Fibroblast of skin of left biceps (primary cell): ENCODE results near the gene LGALS3BP.
"Not testable (repeated sequence)": the region's sequence is repeated elsewhere in the genome, so short reads cannot be mapped to it uniquely, and the experiment has no call there.

Source experiments
- DNase-seq, 2 experiments: peaks; one replicate each; pipeline ENCODE4 v3.0.0-alpha.2; 2013; ENCODE audit warnings: low read depth in 2 of 2

The LGALS3BP gene

DNA sequence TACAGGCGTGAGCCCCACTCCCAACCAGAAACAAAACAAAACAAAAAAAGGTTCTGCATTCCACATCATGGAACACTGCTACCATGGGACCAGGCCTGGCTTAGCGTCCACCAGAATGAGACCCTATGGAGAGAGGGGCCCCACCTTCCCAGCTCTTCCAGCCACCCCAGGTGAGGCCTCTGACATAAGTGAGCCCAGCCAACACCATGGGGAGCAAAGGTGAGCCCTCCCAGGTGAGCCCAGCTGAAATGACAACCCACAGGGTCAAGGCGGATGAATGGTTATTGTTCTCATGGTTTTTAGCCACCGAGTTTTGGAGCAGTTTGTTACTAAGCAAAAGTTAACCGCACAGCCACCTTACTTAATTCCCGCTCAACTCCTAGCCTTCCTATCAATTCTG lies 16.3 kb downstream of the LGALS3BP start:
- DNase-seq, result no peak

DNA sequence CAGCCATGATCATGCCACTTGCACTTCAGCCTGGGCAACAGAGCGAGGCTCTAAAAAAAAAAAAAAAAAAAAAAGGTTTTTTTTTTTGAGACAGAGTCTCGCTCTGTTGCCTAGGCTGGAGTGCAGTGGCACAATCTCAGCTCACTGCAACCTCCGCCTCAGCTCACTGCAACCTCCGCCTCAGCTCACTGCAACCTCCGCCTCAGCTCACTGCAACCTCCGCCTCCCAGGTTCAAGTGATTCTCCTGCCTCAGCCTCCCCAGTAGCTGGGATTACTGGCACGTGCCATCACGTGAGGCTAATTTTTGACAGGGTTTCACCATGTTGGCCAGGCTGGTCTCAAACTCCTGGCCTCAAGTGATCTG lies 16.8 kb downstream of the LGALS3BP start:
- DNase-seq, result not testable (repeated sequence)

DNA sequence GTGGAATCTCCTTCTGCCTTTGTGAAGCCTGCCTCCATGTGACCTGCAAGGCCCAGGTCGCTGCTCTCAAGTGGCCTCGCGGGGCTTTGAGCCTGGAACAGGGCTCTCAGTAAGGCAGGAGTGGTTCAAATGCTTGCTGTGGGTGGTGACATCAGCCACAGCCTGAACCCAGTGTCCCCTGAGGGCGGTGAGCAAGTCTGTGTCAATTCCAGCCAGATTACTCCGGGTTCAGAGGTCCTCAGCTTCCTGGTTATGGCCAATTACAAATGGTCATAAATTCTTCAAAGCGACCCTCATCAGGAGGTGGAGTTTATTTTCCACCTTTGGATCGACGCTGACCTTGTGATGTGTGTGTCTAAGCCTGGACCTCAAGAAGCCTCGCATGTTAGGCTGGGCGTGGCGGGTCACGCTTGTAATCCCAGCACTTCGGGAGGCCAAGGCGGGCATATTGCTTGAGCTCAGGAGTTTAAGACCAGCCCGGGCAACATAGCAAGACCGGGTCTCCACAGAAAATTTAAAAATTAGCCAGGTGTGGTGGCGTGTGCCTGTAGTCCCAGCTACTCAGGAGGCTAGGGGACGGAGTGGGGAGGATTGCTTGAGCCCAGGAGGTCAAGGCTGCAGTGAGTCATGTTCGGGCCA lies 17.3 kb downstream of the LGALS3BP start:
- DNase-seq, result no peak

DNA sequence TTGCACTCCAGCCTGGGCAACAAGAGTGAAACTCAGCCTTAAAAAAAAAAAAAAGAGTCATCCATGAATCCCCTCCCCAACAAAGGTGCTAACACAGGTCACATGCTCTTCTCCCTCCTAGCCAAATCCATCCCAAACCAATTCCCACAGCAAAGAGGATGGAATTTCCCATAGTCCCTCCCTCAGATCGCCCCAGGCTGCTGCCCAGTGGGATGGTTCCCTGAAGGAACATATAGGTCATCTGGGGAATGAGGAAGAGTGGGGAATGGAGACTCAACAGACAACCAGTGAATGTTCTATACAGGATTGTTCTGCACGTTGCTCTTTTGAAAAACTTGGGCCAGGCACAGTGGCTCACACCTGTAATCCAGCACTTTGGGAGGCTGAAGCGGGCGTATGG lies 18.2 kb downstream of the LGALS3BP start:
- no peak for DNase-seq

DNA sequence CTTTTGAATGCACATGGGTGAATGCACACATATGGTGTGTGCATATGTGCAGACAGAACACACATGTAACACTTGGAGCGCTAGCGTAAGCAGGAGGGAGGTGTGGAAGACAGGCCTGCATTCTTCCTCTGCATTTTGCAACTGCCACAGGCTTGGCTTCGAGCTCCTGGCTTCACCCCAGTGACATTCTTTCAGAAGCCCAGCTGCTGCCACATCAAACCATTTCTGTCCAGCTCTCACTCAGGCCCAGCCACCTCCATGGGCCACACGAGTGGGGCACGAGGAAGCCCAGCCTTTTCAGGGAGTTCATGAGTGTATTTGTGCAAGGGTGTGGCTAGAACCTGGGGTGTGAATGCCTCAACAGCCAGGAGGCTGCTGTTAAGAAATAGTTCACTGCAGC lies 18.8 kb downstream of the LGALS3BP start:
- no peak for DNase-seq

DNA sequence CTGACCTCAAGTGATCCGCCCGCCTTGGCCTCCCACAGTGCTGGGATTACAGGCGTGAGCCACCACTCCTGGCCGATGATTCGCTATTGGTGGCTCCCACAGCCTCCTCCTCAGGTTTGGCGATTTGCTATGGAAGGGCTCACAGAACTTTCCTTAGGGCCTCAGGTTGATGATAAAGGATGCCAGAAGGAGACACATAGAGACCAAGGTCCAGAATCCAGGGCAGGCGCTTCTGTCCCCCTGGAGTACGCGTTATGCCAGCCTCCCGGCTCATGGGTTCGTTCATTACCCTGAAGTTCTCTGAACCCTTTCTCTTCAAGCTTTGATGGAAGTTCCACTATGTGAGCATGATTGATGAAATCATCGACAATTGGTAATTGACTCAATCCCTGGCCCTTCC lies 19.9 kb downstream of the LGALS3BP start:
- DNase-seq, result no peak

DNA sequence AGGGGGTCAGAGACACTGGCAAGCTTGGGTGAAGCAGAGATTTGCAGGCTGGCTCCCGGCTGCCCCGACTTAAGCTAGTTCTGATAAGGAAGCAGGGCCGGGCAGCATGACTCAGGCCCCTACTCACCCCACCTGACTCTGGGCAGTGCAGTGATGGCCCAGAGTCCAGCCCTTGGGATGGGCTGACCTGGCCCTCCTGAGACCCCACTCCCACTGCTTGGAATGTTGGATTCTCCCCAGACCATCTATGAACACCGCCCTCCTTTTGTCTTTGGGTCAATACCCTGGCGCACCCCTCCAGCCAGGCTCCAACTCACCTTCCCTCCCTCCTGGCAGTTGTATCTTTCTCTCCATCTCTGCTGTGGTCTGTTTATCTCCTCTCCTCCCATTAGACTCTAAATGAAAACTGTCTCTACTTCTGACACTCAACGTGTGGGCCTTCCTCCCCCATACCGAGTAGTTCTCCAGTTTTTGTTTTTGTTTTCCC lies 21.0 kb downstream of the LGALS3BP start:
- DNase-seq, result no peak

DNA sequence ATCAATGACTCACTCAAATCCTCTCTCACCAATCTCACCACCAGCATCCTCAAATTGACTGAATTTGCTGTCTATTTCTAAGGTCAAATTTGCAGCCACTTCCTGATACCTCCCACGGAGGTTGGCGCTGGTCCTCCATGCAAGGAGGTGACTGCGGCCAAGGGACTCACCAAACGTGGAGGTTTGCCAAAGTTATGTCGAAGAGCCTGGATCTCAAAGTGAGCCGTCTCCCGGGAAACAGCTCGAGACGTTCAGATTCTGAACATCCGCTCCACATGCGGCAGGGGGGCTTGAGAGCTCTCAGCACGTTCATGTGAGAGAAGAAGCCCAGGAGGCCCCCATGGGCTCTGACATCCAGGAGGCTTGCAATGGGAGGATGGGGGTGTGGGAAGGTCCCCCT lies 22.6 kb downstream of the LGALS3BP start:
- peak; percentile 38 to 46 for DNase-seq

DNA sequence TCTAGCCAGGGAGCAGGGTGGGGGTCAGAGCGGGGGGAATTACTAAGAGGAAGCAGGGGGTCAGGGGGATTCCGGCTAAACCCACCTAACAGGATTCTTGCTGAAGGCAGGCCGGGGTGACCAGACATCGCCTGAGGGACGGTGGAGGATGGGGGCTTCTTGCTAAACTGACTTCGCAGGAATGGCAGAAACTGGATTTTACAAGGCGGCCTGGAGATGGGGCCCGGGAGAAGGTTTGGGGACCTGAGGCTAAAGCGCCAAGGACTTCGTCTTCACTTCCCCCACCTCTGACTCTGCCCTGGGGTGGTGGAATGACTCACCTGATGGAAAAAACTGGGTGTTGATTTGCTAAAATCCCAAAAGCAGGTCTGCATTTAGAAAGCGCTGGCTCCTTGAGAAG lies 23.5 kb downstream of the LGALS3BP start:
- no peak for DNase-seq

DNA sequence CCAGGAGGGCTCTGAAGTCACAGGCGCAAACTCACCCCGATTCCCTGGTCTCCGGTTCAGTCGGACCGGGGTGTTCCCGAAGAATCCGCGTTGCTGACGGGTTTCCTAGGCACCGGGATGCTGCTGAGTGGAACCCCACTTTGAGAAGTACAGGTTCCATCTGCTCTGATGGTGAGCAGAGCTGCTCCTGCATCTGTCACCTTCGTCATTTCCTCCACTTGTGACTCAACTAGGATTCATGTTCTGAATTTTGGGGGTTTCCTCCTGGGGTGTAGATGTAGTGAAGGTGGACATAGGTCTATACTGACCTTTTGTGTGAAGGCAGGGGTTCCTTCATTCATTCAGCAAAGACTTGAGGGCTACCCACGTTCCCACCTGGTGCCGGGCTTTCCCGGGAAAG lies 25.0 kb downstream of the LGALS3BP start:
- DNase-seq, result no peak

DNA sequence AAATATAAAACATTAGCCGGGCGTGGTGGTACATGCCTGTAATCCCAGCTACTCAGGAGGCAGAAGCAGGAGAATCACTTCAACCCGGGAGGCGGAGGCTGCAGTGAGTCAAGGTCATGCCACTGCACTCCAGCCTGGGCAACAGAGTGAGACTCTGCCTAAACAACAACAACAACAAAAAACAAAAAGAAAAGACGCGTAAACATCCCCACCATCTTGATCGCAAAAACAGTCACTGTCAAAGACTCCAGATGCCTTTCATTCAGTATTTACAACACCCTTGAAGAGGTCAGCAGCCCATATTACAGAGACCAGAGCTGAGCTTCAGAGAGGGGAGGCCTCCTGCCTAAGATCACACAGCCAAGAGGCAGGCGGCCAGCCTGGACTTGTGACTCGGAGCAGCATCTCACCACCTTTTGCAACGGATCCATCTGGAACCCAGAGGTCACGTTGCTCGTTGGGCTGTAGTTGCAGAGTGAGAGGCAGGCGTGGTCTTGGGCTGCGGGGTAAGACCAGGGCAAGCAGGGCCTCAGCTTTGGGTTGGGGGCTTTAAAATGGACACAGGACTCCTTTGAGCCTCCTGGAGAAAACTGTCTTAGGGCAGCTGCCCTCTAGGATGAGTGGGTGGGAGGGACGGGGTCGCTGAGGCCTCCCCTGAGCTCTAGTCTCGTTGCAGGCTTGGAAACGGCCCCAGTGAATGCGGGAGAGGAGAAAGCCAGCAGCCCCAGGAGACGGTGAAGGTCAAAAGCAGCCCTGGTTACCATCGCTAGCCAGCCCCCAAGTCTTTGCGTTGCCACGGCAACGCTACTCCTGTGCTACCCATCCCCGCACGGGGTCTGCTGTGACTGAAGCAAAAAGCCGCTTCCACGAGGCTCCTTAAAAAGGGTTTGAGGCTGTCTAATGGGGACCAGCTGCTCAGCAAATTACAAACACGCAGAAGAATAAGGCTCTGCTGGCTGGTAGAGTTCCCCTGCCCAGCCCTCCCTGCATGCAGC lies 26.1 kb downstream of the LGALS3BP start:
- no peak for DNase-seq

DNA sequence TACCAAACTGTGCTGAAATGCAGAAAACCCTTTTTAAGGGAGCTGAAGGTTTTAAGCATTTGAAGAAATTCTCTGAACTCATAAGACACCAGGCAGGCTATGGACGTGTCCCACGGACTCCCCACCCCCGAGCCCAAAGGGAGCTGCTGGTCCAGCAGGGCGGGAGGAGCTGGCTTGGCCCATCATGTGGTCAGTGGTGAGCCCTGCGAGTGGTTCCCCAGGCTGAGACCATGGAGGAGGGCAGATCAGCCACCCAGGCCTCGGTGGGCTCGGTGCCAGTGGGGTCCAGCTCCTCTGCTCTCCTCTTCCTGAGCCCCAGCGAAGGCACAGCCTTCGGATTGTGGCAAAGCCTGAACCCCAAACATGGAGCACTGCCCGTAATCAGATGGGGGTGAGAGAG lies 27.0 kb downstream of the LGALS3BP start:
- no peak for DNase-seq

DNA sequence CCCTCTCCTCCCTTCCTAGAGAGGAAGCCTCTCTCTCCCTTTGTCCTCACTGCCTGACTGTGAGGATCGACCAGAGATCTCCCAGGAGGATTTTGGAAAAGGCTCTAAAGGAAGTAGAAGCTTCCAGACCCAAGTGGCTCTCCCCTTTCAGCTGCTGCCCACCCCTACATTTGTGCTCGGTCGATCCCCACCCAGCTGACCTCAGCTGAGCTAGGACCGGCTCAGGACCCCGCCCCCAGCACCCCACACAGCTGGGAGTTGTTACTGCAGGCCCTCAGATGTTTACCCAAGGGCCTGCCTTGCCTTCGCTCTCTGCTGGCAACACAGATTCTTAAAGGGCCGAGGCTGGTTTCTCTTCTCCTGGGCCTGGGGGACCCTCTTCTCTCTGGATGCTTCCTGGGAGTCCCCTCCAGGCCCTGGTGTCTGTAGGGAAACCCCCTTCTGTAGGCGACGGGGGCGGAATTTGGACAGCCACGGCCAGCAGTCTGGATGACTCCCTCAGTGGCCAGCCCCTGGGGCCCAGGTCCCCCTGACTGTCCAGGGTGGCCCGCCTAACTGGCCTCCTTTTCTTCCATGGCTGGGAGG lies 27.7 kb downstream of the LGALS3BP start:
- no peak for DNase-seq

DNA sequence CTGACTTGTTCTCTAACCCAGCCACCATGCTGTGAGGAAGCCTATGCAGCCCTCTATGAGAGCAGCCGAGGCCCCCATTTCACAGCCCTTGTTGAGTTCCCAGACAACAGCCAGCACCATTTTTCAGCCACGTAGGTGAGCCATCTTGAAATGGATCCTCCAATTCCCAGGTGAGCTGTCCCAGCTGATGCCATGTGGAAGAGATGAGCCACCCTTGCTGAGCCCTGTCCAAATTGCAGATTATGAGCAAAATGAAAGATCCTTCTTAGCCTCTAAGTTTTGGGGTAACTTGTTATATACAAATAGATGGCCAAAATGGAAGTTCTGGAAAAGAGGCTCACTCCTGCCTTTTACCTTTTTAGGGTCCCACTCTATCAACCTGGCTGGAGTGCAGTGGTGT lies 28.9 kb downstream of the LGALS3BP start:
- DNase-seq, result no peak

DNA sequence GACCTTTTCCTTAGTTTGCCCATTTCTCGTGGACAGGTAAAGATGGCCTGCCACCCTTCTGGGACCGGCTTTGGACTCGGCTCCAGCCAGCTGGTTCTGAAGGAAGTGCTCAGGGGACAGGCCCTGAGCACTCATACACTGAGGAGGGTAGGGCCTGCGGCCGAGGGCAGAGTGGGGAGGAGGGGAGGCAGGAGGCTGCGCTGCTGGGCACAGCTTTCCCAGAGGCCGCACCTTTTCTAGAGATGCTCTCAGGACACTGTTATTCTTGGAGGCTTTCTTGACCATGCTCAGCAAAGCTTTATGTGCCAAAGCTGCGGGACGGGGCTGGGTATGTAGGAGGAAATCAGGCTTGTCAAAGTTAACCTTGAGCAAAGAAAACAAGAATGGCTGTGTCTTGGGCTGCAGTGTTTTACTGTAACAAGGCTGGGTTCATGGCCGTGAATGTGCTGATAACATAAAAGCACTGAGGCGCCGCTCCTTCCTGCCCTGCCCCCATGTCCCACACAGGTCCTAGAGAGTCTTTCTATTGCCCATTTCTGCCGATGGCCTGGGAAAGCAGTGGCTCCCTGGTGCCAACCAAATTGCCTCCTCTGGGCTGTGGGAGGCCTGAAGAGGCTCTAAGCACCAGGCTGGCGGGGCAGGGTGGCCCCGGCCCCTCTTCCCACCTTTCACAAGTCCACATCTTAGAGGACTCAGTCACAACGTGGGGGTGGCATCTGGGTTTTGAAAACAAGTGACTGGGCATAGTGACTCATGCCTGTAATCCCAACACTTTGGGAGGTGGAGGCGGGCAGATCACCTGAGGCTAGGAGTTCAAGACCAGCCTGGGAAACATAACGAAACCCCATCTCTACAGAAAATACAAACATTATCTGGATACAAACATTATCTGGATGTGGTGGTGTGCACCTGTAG lies 32.2 kb downstream of the LGALS3BP start:
- no peak for DNase-seq

DNA sequence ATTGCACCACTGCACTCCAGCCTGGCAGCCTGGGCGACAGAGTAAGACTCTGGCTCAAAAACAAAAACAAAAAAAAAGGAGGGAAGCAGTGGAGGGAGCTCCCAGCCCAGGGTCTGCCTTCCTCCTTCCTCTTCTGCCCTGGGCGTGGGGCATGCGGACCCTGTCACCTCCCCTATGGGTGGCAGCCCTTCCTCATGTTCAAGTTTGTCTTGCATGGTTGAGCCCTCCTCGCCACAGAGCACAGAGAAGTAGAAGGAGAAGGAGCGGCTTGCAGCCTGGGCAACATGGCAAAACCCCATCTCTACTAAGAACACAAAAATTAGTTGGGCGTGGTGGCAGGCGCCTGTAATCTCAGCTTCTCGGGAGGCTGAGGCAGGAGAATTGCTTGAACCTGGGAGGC lies 33.1 kb downstream of the LGALS3BP start:
- no peak for DNase-seq

DNA sequence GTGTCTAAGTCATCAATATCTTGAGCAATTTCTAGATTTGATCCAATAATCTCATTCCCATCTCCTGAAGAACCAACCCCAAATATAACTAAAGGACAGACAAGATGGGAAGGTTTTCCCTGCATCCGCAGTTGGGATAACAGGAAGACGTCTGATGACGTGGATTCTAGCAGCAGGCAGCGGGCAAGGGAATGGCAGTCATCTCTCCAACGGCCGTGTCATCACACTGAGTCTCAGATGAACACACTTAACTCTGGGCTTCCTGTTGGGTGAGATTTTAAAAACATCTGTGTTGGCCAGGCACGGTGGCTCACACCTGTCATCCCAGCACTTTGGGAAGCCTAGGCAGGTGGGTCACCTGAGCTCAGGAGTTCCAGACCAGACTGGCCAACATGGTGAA lies 33.6 kb downstream of the LGALS3BP start:
- DNase-seq, result no peak

DNA sequence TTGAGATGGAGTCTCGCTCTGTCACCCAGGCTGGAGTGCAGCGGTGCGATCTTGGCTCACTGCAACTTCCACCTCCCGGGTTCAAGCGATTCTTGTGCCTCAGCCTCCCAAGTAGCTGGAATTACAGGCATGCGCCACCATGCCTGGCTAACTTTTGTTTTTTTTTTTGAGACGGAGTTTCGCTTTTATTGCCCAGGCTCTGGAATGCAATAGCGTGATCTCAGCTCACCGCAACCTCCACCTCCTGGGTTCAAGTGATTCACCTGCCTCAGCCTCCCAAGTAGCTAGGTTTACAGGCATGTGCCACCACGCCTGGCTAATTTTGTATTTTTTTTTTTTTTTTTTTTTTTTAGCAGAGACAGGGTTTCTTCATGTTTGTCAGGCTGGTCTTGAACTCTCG lies 34.3 kb downstream of the LGALS3BP start:
- not testable (repeated sequence) for DNase-seq

DNA sequence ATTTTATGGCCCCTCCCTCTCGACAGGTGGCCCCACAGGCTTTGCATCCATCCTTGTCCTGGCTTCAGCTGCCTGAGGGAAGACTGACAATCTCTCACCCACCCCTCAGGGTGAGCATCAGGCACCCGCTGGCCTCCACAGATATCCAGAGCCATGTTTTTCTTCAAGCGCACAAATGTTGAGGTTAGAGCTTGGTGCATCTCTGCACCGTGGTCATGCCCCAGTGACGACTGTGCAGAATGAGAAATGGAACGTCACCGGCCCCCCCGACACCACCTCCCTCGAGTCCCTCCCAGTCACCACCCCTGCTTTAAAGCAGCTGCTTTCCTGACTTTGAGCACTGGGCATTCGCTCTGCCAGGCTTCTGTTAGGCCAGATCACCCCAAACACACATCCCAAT lies 34.8 kb downstream of the LGALS3BP start:
- DNase-seq, result no peak

DNA sequence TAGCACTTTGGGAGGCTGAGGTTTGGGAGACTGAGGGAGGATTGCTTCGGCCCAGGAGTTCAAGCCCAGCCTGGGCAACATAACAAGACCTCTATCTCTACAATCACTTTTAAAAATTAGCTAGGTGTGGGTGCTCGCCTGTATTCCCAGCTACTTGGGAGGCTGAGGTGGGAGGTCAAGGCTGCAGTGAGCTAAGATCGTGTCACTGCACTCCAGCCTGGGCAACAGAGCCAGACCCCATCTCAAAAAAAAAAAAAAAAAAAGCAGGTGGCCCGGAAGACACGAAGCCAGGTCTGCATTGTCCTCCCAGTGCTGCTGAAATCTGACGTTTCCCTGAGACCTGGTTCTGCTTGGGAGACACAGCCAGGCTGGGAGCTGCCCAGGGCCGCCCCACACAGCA lies 35.7 kb downstream of the LGALS3BP start:
- no peak for DNase-seq

DNA sequence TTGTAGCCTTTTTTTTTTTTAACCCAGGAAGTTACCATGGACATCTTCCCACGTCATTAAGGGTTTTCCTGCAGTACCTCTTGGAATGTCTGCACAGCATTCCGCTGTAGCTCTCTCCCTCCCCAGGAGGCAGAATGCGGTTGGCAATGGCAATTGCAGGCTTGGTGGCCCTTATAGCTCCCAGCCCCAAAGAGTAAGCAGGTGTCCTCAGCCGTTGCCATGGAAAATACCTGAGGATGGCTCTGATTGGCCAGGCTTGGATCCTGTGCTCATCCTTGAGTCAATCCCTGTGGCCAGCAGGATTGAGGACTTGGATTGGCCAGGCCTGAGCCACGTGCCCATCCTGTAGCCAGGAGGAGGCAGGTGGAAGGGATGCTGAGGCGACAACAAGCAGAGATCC lies 39.0 kb downstream of the LGALS3BP start:
- DNase-seq, result no peak

DNA sequence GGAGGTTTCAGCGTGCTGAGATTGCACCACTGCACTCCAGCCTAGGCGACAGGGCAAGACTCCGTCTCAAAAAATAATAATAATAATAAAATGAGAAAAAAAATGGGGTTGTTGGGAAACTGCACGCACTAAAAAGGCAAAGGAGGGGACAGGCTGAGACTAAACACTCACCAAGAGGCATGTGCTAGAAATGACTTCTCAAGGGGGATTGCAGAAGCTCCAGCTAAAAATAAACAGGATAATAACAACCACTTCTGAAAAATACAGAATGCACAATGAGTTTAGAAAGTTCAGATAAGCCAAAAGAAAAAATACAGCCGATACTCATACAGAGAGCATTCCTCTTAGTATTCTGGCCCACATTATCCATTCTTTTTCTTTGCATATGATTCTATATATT lies 39.5 kb downstream of the LGALS3BP start:
- no peak for DNase-seq
